HG02623 (cell line): Measurements from ENCODE around the gene NUDT4.
"Not testable (repeated sequence)": the region's sequence is repeated elsewhere in the genome, so short reads cannot be mapped to it uniquely, and the experiment has no call there.

Source experiments
- ATAC-seq: cut with Tn5 transposase; IDR thresholded peaks from one replicate; pipeline ENCODE4 v1.9.1; 2021; ENCODE audit warnings: moderate library complexity; ENCODE audit not compliant: unreplicated experiment

Gene NUDT4

GRCh38 chr12:93399183-93399863, 21.6 kb downstream of the NUDT4 start:
- ATAC-seq, result peak; percentile 89

- no peak for ATAC-seq
These were observed 24.9 kb downstream of the NUDT4 start for GRCh38 chr12:93402333-93403311.

- ATAC-seq, result no peak
These were observed 26.5 kb downstream of the NUDT4 start for GRCh38 chr12:93403988-93404803.

- ATAC-seq, result no peak
These were observed 27.5 kb downstream of the NUDT4 start for GRCh38 chr12:93404961-93405849.

GRCh38 chr12:93407054-93407962, 29.6 kb downstream of the NUDT4 start:
- ATAC-seq, result no peak

GRCh38 chr12:93407963-93408283, 30.2 kb downstream of the NUDT4 start:
- ATAC-seq, result no peak

GRCh38 chr12:93408813-93409212, 31.1 kb downstream of the NUDT4 start:
- no peak for ATAC-seq

- not testable (repeated sequence) for ATAC-seq
These were observed 31.8 kb downstream of the NUDT4 start for GRCh38 chr12:93409343-93410187.

GRCh38 chr12:93411060-93411459, 33.3 kb downstream of the NUDT4 start:
- not testable (repeated sequence) for ATAC-seq

GRCh38 chr12:93412396-93412795, 34.7 kb downstream of the NUDT4 start:
- ATAC-seq, result not testable (repeated sequence)

- no peak for ATAC-seq
These were observed 35.3 kb downstream of the NUDT4 start for GRCh38 chr12:93413064-93413463.

GRCh38 chr12:93415723-93416464, 38.2 kb downstream of the NUDT4 start:
- ATAC-seq, result no peak

- ATAC-seq, result no peak
These were observed 40.3 kb downstream of the NUDT4 start for GRCh38 chr12:93417967-93418480.

GRCh38 chr12:93419388-93420034, 41.8 kb downstream of the NUDT4 start:
- no peak for ATAC-seq

GRCh38 chr12:93422050-93422449, 44.3 kb downstream of the NUDT4 start:
- no peak for ATAC-seq

GRCh38 chr12:93425736-93426411, 48.1 kb downstream of the NUDT4 start:
- peak; percentile 9 for ATAC-seq
